Measurements from ENCODE around the gene GPD2. TPM values are rescaled to one million over a fixed set of nuclear protein-coding genes. Genes with fewer than 3 reads are reported as not detected.

Gene GPD2
- total and polyA plus RNA-seq, 2 of the 8 experiments (the other 6 are each of a cell fraction or from before 2014, with no cell fraction given) = 8.4 to 43.1 TPM

- no peak overlapping the region for H3K4ac ChIP-seq (replicated peaks; ENCODE audit: insufficient read length, low read depth, low read length)
- ChIA-PET CTCF (ENCODE audit: partially characterized antibody) (no interaction called here), POLR2A (ENCODE audit: partially characterized antibody) (no interaction called here)
- no peaks in the 10 kb centered on the region for H3K23me2 ChIP-seq (ENCODE audit: low read depth, low read length)
- no peaks in the 10 kb centered on the region for H3K9me3 ChIP-seq (ENCODE audit: insufficient read depth in 2 of 2, low read depth in 1 of 2, low read length in 1 of 2)
- H3K79me2 ChIP-seq (ENCODE audit: control insufficient read depth in 1 of 2, insufficient read depth in 2 of 2, low read length in 2 of 2) = no peaks in the 10 kb centered on the region
- no peak overlapping the region for H2BK120ac ChIP-seq (replicated peaks; ENCODE audit: low read depth, low read length)
- no peaks in the 10 kb centered on the region for H3K36me3 ChIP-seq (ENCODE audit: control insufficient read depth in 2 of 4, insufficient read depth in 4 of 4, low read length in 3 of 4)
- no peak overlapping the region for H4K8ac ChIP-seq (ENCODE audit: extremely low read depth, insufficient read depth, low read length)
- no peak overlapping the region for H2BK20ac ChIP-seq (ENCODE audit: low read length)
- 91% methylated on average over 5 of the region's 5 CpGs; no CpG with 5 or more reads in 1 of the 2 experiments for WGBS, 2 experiments (ENCODE audit: extremely low coverage in 1 of 2, insufficient coverage in 1 of 2, insufficient read length in 1 of 2, insufficient replicate concordance in 2 of 2, low coverage in 1 of 2, low lambda C conversion rate in 2 of 2, missing lambda C conversion rate in 1 of 2)
- DNase-seq (ENCODE audit: low read depth in 1 of 2, low spot score in 2 of 2) (no peak), FAIRE-seq (no peak)
- no peak overlapping the region for H2BK15ac ChIP-seq (ENCODE audit: low read length)
- H3K4me1 ChIP-seq (replicated peaks in 1 of 4; ENCODE audit: control insufficient read depth in 3 of 4, insufficient read depth in 4 of 4, low read length in 3 of 4) = no peaks in the 10 kb centered on the region; a peak in 1 of 7 replicates
- H3K4me2 ChIP-seq (ENCODE audit: insufficient read depth in 1 of 2, low read depth in 2 of 2, low read length in 2 of 2) = no peak overlapping the region
- no peaks in the 10 kb centered on the region for H3K79me1 ChIP-seq (ENCODE audit: low read depth, low read length)
- H3K18ac ChIP-seq (ENCODE audit: extremely low read depth, low read length) = no peak overlapping the region
- H4K91ac ChIP-seq (replicated peaks; ENCODE audit: insufficient read length, low read length) = no peak overlapping the region
- no peaks in the 10 kb centered on the region for H3K27me3 ChIP-seq (replicated peaks in 1 of 4; ENCODE audit: control insufficient read depth in 3 of 4, extremely low read depth in 1 of 4, insufficient read depth in 3 of 4, low read length in 3 of 4)
- H2BK5ac ChIP-seq (ENCODE audit: low read depth, low read length) = no peak overlapping the region
- H3K27ac ChIP-seq (ENCODE audit: low read depth, low read length) = no peak overlapping the region
- no peak overlapping the region for H2AFZ ChIP-seq (ENCODE audit: low read length)
- TF ChIP-seq, protein P1, sequence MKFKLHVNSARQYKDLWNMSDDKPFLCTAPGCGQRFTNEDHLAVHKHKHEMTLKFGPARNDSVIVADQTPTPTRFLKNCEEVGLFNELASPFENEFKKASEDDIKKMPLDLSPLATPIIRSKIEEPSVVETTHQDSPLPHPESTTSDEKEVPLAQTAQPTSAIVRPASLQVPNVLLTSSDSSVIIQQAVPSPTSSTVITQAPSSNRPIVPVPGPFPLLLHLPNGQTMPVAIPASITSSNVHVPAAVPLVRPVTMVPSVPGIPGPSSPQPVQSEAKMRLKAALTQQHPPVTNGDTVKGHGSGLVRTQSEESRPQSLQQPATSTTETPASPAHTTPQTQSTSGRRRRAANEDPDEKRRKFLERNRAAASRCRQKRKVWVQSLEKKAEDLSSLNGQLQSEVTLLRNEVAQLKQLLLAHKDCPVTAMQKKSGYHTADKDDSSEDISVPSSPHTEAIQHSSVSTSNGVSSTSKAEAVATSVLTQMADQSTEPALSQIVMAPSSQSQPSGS (IDR thresholded peaks at IDR 0.05; ENCODE audit: low read length) = no peak
- TF ChIP-seq RBBP5 (IDR thresholded peaks at IDR 0.05; ENCODE audit: borderline replicate concordance, low read depth, low read length) = no peak
- no peak for TF ChIP-seq POLR2A (IDR thresholded peaks at IDR 0.05; ENCODE audit: control extremely low read depth in 1 of 2, low read depth in 2 of 2, low read length in 2 of 2)
- H3K23ac ChIP-seq (ENCODE audit: insufficient read length) = no peak overlapping the region
- H4K20me1 ChIP-seq (replicated peaks in 1 of 2; ENCODE audit: control insufficient read depth in 1 of 2, insufficient read depth in 2 of 2, low read length in 2 of 2) = no peaks in the 10 kb centered on the region
- no peak overlapping the region for H3K9ac ChIP-seq (replicated peaks in 1 of 4; ENCODE audit: extremely low read depth in 1 of 4, low read depth in 3 of 4, low read length in 3 of 4)
- no peak overlapping the region for H3K4me3 ChIP-seq (ENCODE audit: extremely low read depth in 1 of 4, insufficient read depth in 2 of 4, low read depth in 3 of 4, low read length in 4 of 4)
- no peak overlapping the region for H2BK12ac ChIP-seq (ENCODE audit: low read depth, low read length)
- H2AK5ac ChIP-seq (ENCODE audit: low read depth, low read length) = no peak overlapping the region
- no peak overlapping the region for H3K14ac ChIP-seq (ENCODE audit: insufficient read length)
- H4K5ac ChIP-seq (ENCODE audit: insufficient read length, low read depth, low read length) = no peak overlapping the region
- no peak overlapping the region for H3K56ac ChIP-seq (replicated peaks; ENCODE audit: insufficient read length, low read depth, low read length)
Observed at GRCh38 chr2:156476021-156476849, 40.1 kb downstream of the GPD2 start.

Data from H1 (cell line).